ENCODE measurements around the gene PYROXD2. TPM values are rescaled to one million over a fixed set of nuclear protein-coding genes. Genes with fewer than 3 reads are reported as not detected.

Gene PYROXD2
- total and polyA plus RNA-seq, 7 donors, result 0.46 to 13.2 (median 1.7) TPM

DNA sequence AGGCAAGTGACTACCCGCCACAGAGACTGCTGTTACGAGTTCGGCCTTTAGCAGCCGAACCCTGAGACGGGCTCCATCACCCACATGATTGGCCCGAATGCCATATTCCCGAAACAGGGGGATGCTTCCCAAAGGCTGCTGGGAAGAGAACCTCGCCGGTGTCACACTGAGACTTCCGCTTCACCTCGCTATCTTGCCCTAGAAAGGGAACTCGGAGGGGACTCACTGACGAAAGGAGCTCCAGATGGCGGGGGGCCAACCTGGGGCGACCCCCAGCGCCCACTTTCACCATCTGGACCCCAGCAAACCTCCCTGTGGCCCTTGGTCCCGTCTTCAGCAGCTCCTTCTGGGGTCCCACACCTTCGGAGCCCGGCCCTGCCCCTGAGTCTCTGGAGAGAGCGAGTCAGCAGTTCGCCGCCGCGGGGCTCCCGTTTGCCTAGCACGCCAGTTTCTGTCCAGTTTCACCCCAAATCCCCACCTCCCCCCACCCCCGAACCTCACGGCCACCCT lies 31.2 kb upstream of the PYROXD2 start:
- H3K4me3 ChIP-seq, result peak overlapping the region; percentile 89
- DNase-seq (no peak), ATAC-seq (peak; percentile 46 to 75 (median 60))
- 7 to 16% (median 7%) methylated on average over 28 of the region's 28 CpGs for WGBS, 3 donors
- TF ChIP-seq, protein P1, sequence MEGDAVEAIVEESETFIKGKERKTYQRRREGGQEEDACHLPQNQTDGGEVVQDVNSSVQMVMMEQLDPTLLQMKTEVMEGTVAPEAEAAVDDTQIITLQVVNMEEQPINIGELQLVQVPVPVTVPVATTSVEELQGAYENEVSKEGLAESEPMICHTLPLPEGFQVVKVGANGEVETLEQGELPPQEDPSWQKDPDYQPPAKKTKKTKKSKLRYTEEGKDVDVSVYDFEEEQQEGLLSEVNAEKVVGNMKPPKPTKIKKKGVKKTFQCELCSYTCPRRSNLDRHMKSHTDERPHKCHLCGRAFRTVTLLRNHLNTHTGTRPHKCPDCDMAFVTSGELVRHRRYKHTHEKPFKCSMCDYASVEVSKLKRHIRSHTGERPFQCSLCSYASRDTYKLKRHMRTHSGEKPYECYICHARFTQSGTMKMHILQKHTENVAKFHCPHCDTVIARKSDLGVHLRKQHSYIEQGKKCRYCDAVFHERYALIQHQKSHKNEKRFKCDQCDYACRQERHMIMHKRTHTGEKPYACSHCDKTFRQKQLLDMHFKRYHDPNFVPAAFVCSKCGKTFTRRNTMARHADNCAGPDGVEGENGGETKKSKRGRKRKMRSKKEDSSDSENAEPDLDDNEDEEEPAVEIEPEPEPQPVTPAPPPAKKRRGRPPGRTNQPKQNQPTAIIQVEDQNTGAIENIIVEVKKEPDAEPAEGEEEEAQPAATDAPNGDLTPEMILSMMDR (IDR thresholded peaks at IDR 0.05), result no peak
- H3K4me1 ChIP-seq, result no peaks in the 10 kb centered on the region
- peak overlapping the region; percentile 89 for H3K27ac ChIP-seq
- H3K9me3 ChIP-seq, result no peaks in the 10 kb centered on the region
- H3K36me3 ChIP-seq (ENCODE audit: insufficient read depth in 1 of 2, low read depth in 1 of 2), result peaks cover 5 to 41% of the 10 kb centered on the region in 2 donors
- intact Hi-C loops (cut with DNase I), result no loop called here
- H3K27me3 ChIP-seq (ENCODE audit: insufficient read depth in 3 of 3, low read length in 2 of 3), result no peaks in the 10 kb centered on the region

DNA sequence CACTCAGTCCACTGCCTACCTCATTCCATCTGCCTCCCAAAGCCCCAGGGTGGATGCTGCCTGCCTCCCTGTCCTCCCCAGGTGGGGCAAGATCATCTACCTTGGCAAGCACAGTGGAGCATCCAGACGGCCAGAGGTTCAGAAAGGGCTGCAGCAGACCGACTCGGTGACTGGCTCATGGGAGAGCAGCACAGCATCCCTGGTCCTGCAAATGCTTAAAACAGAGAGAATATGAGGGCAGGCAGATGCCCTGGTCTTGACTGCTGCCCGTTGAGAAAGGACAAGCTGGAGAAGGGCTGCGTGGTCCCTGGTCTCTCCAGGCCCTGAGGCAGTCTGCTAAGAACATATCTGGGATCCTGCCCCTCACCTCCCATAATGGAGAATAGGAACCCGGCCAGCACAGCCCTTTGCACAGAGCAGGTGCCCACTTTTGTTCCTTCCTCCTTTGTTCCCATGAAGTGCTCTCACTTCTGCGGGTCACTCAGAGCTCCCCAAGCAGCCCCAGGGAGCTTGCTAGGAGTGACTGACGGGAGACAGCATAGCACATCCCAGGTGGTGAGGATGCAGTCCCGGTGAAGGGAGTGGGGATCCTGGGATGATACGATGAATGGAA lies 30.3 kb upstream of the PYROXD2 start:
- Histone ChIP-seq H3K27ac (peak overlapping the region; percentile 89), H3K9me3 (no peaks in the 10 kb centered on the region), H3K27me3 (ENCODE audit: insufficient read depth in 3 of 3, low read length in 2 of 3) (no peaks in the 10 kb centered on the region), H3K4me1 (no peaks in the 10 kb centered on the region), H3K4me3 (peak overlapping the region; percentile 89), H3K36me3 (ENCODE audit: insufficient read depth in 1 of 2, low read depth in 1 of 2) (peaks cover 5 to 43% of the 10 kb centered on the region in 2 donors)
- intact Hi-C loops (cut with DNase I), result no loop called here
- WGBS, 3 donors, result 51 to 58% (median 54%) methylated on average over 10 of the region's 10 CpGs
- DNase-seq (no peak), ATAC-seq (peak in 1 of 4 donors; percentile 1)
- TF ChIP-seq, protein P1 (IDR thresholded peaks at IDR 0.05), result no peak

DNA sequence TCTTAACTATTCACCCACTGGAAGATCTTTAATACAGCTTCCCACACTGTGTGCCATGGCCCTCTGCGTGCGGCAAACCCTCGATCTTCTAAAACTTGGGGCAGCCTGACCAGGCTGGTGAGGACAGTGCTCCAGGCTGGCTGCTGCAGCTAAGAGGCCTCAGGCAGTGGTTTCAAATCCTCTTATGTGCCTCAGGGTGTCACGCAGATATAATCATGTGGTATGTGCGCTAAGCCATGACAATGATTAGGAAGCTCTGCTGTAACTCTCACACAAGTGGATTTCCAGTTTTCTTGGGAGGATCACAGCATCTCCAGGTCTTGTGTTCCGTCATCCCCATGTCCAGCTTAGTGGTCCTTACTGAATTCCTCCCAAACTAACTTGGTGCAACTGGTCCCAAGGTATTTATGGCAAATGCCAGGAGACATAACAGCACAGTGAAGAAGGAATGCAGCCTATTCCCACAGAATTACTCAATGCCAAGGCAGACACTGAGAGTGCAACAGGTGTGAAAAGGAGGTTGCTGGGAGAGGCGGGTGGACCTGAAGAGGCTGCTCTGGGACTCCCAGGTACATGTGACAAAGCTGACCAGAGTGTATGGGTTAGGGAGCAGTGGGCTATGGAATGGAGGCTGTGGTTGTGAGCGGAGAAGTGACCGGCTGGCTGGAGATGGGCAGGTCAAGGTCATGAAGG lies 29.5 kb upstream of the PYROXD2 start:
- no peak overlapping the region for H3K27ac ChIP-seq
- TF ChIP-seq, protein P1 (IDR thresholded peaks at IDR 0.05), result no peak
- no peaks in the 10 kb centered on the region for H3K4me1 ChIP-seq
- H3K9me3 ChIP-seq, result no peaks in the 10 kb centered on the region
- intact Hi-C loops (cut with DNase I), result no loop called here
- H3K27me3 ChIP-seq (ENCODE audit: insufficient read depth in 3 of 3, low read length in 2 of 3), result no peaks in the 10 kb centered on the region
- DNase-seq (no peak), ATAC-seq (no peak)
- 85 to 92% (median 88%) methylated on average over 9 of the region's 9 CpGs for WGBS, 3 donors
- H3K36me3 ChIP-seq (ENCODE audit: insufficient read depth in 1 of 2, low read depth in 1 of 2), result peaks cover 5 to 51% of the 10 kb centered on the region in 2 donors
- no peak overlapping the region for H3K4me3 ChIP-seq

DNA sequence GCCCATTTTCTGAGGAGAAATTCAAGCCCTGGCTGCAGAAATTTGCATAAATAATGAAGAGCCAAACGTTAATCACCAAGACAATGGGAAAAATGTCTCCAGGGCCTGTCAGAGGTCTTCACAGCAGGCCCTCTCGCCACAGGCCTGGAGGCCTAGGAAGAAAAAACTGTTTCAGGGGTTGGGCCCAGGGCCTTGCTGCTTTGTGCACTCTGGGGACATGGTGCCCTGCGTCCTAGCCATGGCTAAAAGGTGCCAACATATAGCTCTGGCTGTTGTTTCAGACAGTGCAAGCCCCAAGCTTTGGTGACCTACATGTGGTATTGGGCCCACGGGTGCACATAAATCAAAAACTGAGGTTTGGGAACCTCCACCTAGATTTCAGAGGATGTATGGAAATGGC lies 23.7 kb upstream of the PYROXD2 start:
- DNase-seq (no peak), ATAC-seq (no peak)
- H3K27ac ChIP-seq, result no peak overlapping the region
- intact Hi-C loops (cut with DNase I), result no loop called here
- no peaks in the 10 kb centered on the region for H3K9me3 ChIP-seq
- TF ChIP-seq, protein P1 (IDR thresholded peaks at IDR 0.05), result no peak
- H3K27me3 ChIP-seq (ENCODE audit: insufficient read depth in 3 of 3, low read length in 2 of 3), result no peaks in the 10 kb centered on the region
- peaks cover 0 to 59% of the 10 kb centered on the region in 2 donors for H3K36me3 ChIP-seq (ENCODE audit: insufficient read depth in 1 of 2, low read depth in 1 of 2)
- 89 to 94% (median 93%) methylated on average over 4 of the region's 4 CpGs for WGBS, 3 donors
- H3K4me3 ChIP-seq, result no peak overlapping the region
- no peaks in the 10 kb centered on the region for H3K4me1 ChIP-seq

Data from psoas muscle (tissue), 8 donors.